ENCODE data around the gene SLC35F3.

The SLC35F3 gene

GRCh38 chr1:234022302-234022701 lies 117.8 kb downstream of the SLC35F3 start:
- no peak for DNase-seq (ENCODE audit: low read depth in 3 of 3, low spot score in 1 of 3)

DNA sequence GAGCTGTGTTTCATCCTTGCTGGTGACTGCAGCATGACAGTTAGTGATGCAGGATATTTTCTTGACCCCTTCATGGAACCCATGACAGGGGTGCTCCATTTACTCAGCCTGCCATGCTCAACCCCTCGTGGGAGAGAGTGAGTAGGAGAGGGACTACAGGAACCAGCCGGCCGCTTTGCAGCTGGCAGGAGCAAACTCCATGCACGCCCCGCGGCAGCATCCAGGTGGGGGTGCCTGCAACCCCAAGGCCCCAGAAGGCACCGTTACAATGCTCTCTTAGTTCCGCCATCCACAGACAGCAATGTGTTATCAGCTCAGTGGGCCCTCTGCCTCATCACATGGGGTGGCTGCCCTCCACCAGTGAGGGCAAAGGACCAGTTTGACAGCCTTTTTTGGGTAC lies 135.1 kb downstream of the SLC35F3 start:
- no peak for DNase-seq (ENCODE audit: low read depth in 3 of 3, low spot score in 1 of 3)

DNA sequence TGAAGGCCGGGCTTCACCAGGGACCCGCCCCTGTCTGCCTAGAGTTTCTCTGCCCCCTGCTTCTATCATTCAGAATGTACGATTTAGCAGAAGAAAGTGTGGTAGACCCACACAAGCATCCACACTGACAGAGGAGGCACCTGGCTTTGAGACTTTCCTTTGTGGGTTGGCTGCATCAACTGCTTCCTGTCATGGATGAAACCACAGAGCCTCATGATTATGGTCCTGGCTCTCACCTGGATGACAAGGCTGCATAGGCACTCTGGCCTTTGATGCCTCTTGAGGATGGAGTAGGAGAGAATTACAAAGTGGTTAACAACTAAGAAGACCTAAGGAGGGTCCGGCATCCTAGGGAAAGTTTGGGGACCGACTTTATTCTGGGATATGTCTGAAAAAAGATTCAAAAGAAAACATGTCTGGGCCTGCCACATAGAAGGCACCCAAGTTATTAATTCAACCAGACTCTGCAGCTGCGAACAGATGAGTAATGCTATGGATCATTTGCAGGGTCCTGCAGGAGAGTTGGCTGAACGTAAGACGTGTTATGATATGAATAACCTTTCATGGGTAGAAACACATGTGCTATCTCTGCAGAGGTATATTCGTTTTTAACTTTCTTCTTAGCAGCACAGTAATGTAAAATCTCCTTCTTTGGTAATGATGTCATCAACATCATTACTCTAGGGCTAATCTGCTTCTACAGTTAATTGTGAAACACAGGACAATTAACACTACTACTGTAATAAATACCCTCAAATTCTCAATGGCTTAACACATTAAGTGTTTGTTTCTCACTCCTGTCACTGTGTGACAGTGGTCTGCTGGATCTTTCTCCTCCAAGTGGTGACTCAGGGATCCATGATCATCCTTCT lies 136.2 kb downstream of the SLC35F3 start:
- DNase-seq (ENCODE audit: low read depth in 3 of 3, low spot score in 1 of 3), result no peak

- DNase-seq (ENCODE audit: low read depth in 3 of 3, low spot score in 1 of 3), result no peak
These were observed 139.6 kb downstream of the SLC35F3 start for GRCh38 chr1:234044079-234044478.

- DNase-seq (ENCODE audit: low read depth in 3 of 3, low spot score in 1 of 3), result no peak
These were observed 142.6 kb downstream of the SLC35F3 start for GRCh38 chr1:234047123-234047522.

DNA sequence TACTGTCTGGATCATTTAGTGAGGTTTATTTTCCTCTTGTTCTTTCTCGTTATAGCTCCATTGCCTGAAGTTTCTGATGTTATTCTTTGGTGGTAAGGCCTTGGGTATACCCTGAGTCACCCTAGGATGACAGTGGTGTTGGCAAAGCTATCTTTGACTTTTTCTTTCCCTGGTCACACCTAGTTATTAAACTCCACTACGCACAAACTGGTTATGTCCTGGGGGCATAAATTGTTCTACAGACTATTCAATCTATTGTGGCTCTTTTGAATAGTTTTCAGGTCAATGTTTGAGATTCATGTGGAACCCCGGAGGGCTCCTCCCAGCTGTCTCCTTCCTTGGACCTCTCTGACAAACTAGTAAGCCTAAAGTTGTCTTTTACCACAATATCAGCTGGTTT lies 157.7 kb downstream of the SLC35F3 start:
- no peak for DNase-seq (ENCODE audit: low read depth in 3 of 3, low spot score in 1 of 3)

DNA sequence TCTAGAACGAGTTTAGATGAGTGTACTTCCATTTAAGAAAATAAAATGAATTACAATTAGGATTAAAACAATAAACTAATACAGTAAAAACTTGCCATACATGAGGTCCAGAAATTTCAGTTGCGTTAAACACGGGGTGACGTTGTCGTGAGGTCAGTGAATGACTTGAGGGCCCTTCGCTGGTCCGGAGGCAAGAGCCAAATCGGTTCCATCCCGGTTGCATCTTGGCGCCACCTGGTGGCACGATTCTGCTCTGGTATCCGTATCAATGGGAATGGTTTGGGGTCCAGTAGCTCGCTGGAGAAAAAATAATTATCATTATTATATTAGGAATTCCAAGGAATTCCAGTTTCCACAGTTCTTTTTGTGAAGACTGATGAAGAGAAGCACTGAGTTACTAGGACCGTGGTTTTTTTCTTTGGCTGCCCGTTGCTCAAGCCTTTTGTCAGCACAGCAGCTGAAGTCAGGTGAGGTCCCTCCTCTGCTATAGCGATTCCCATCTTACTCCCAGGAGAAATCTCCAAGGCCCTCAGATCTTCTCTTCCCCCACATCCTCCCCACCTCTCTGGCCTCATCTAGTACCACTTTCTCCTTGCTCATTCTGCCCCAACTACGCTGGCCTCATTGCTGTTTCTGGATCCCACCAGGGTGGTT lies 161.4 kb downstream of the SLC35F3 start:
- peak; percentile 5 to 61 (median 23) for DNase-seq (ENCODE audit: low read depth in 3 of 3, low spot score in 1 of 3)

GRCh38 chr1:234067581-234068337 lies 163.3 kb downstream of the SLC35F3 start:
- no peak for DNase-seq (ENCODE audit: low read depth in 3 of 3, low spot score in 1 of 3)

DNA sequence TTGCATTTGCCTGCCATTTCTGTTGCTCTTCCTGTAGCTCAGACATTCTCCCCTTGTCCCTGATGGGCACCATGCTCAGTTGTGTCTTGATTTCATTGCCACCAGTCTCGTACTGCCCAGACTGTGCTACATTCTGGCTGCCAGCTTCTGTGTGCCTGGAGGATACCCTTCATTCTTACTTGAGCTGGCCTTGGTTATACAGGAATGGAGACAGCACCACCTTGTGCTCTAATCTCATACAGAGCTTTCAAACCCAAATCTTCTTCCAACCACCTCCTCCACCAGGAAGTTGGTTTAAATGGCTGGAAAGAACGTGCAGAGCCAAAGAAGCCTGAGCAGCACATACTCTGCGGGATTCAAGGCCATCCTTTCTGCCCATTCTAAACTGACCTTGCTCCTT lies 165.3 kb downstream of the SLC35F3 start:
- no peak for DNase-seq (ENCODE audit: low read depth in 3 of 3, low spot score in 1 of 3)

DNA sequence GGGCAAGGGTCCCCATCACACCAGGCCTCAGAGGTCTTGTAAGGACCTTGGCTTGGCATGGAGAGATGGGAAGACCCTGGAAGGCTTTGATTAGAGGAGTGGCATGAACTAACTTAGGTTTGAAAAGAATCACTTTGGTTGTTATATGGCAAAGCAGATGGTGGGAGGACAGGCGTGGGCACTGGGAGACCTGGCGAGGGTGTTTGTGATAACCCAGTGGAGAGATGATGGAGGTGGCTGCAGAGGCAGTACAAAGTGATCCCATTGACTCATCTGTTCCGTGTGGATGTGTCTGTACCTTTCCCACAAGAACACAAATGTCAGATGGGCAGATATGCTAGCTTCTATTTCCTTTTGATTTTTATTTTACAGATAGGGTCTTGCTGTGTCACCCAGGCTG lies 168.3 kb downstream of the SLC35F3 start:
- DNase-seq (ENCODE audit: low read depth in 3 of 3, low spot score in 1 of 3), result no peak

DNA sequence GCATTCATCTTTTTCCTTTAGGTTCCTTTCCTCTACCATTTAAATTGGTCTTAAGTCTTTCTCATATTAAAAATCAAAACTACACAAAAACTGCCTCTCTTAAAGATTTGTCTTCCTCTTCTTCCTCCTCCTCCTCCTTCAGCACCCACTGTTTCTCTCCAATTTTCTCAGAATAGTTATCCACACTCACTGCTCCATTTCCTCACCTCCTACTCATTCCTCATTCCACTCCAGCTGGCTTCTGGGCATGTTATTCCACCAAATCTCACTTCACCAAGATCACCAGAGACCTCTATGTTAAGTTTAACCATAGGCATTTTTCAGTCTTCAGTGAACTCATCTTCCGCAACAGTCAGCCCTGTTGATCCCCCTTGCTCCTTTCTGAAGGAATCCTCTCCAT lies 173.7 kb downstream of the SLC35F3 start:
- no peak for DNase-seq (ENCODE audit: low read depth in 3 of 3, low spot score in 1 of 3)

DNA sequence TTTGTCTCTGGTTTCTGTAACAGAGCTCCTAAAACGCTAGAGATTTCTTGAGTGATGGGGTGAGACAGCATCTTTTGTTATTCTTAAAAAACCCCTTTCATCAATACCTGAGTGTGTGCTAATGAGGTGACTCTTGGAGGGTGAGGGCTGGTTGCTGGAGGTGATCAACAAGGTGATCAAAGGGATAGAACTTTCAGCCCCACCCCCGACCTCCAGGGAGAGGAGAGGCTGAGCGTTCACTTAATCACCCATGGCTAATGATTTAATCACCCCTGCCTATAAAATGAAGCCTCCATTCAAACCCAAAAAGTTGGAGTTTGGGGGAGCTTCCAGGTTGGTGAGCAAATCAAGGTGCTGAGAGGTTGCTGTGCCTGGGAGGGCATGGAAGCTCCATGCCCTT lies 175.4 kb downstream of the SLC35F3 start:
- DNase-seq (ENCODE audit: low read depth in 3 of 3, low spot score in 1 of 3), result no peak

DNA sequence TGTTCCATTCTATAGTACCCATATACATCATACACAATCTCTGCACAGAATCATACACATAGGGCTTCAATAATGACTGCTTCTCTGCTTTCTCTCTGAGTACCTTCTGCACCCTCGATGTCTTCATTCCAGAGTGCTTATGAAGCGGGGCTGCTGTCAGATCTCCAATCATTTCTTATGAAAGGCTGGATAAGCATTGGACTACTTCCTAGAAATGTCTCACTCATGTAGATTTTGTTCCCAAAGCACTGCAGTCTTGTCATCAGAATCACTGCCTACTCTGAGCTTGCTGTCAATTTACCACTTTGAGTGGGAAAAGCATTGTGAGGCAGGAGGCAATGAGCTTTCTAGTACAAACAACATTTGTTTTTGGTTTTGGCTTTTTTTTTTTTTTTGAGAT lies 179.0 kb downstream of the SLC35F3 start:
- no peak for DNase-seq (ENCODE audit: low read depth in 3 of 3, low spot score in 1 of 3)

DNA sequence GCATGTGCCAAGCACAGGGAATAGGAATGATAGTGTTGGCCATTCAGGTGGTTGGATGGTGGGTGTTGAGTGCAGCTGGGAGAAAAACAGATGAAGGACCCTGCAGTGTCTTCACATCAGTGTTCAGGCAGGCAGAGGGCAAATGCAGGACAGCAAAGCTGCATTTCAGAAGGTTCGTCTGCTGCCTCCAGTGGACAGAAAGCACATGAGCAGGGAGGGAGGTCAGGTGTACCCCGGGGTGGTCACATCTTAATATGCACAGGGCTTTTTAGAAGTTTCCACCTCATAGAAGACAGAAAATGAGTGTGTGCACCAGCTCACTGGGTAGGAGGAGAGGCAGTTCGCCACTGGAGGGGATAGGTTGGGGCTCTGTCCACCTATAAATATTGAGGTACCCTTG lies 184.9 kb downstream of the SLC35F3 start:
- no peak for DNase-seq (ENCODE audit: low read depth in 3 of 3, low spot score in 1 of 3)

DNA sequence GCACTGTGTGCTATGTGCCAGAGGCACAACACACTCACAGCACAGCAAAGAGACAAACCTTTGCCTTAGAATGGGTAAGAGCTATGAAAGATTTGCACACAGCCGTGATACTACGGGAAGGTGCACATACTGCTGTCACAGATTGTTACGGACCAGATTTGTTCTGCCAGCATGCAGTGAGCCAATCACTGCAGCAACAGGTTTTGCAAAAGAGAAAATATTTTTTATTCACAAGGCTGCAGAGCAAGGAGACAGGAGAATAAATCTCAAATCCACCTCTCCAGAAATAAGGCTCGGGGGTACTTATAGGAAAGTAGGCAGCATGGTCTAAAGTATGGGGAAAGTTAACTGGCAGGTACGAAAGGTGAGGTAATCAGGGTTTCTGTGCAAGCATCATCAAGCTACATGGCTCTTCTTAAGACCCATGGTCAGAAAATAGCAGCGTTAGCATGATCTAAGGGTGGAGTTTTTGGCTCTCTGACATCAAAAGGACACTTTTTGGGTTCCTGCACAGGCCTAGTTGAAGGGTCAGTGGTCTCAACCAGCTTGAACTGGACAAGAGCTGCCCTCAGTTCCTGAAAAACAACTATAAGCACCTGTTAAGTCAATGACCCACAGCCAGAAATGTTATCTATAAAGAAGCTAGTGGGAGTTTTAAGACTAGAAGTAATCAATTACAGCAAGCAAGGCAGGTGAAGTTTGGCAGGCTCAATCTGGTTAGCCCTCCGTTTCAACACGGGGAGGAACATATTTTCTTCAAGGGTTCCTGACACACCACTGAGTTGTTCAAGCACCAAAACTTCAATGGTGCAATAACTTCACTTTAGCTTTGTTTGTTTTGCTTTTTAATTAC lies 186.0 kb downstream of the SLC35F3 start:
- DNase-seq (ENCODE audit: low read depth in 3 of 3, low spot score in 1 of 3), result no peak

DNA sequence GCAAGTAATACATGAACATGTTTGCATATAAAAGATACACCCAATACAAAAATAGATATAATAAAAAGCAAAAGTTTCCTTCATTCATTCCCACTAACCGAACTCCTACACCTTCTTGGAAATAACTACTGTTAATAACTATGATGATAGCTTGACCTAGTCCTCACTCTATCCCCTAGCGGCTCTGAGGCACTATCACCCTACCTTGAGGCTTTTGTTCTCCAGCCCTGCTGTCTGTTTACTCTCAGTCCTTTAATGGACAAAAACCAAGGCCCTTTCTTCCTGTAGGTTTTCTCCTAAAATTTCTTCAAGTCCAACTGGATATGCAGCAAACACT lies 186.6 kb downstream of the SLC35F3 start:
- no peak for DNase-seq (ENCODE audit: low read depth in 3 of 3, low spot score in 1 of 3)

GRCh38 chr1:234091876-234092275 lies 187.4 kb downstream of the SLC35F3 start:
- DNase-seq (ENCODE audit: low read depth in 3 of 3, low spot score in 1 of 3), result no peak

- no peak for DNase-seq (ENCODE audit: low read depth in 3 of 3, low spot score in 1 of 3)
These were observed 188.6 kb downstream of the SLC35F3 start for GRCh38 chr1:234093107-234093506.

GRCh38 chr1:234093741-234094140 lies 189.3 kb downstream of the SLC35F3 start:
- DNase-seq (ENCODE audit: low read depth in 3 of 3, low spot score in 1 of 3), result no peak

GRCh38 chr1:234094172-234094571 lies 189.7 kb downstream of the SLC35F3 start:
- no peak for DNase-seq (ENCODE audit: low read depth in 3 of 3, low spot score in 1 of 3)

DNA sequence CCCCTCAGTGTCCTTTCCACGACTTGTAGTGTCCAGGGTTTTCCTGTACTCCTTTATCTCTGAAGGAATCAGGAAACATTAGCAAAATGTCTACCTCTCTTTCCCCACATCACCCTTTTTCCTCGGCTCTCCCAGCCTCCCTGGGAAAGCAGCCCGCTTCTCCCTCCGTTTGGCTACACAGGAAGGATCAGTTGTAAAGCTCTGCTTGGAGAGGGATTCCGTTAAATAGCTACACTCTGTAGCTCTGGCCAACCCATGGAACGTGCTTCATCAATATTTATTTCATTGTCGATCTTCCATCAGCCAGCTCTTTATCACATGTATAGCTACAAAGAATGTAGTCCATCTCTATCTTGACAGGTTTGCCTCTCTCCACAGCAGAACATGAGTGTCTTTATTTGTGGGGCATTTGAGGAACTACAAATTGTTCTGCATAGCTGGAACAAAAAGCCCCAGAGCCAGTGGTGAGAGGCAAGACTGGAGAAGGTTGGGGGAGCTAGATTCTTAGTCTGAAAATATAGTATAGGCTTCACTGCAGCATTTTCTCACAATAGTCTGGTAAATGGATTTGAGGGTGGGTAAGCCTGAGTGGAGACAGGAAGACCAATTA lies 191.8 kb downstream of the SLC35F3 start:
- DNase-seq (ENCODE audit: low read depth in 3 of 3, low spot score in 1 of 3), result no peak
